ENCODE data around the gene NFASC. TPM values are rescaled to one million over a fixed set of nuclear protein-coding genes. Genes with fewer than 3 reads are reported as not detected.
A peak's percentile ranks its signal among the peaks of the same experiment; 100 is the strongest.

NFASC gene
- total and polyA plus RNA-seq, 9 of the 15 experiments (the other 6 are each of a cell fraction or from before 2014, with no cell fraction given): 0.03 to 0.16 (median 0.06) TPM; not detected in 6

GRCh38 chr1:204846546-204846945 lies 24.1 kb upstream of the NFASC start:
- 0% methylated on average over 3 of the region's 3 CpGs for WGBS (ENCODE audit: insufficient coverage, low coverage, missing lambda C conversion rate)
- ATAC-seq: no peak

More at GRCh38 chr1:204846546-204846945, 24.1 kb upstream of the NFASC start:
- intact Hi-C loops (cut with micrococcal nuclease) (no loop called here), in situ Hi-C loops (cut with MboI) (no loop called here)
- Histone ChIP-seq H3K9me1 (ENCODE audit: control insufficient read depth, insufficient read depth, low read length) (no peaks in the 10 kb centered on the region), H2AFZ (ENCODE audit: low read depth, low read length) (no peak overlapping the region), H3K4me3 (no peak overlapping the region), H3K4me1 (replicated peaks in 1 of 2; ENCODE audit: control insufficient read depth in 2 of 2, insufficient read depth in 2 of 2, low read length in 2 of 2) (no peaks in the 10 kb centered on the region), H3K79me2 (ENCODE audit: control insufficient read depth, insufficient read depth, low read length) (no peaks in the 10 kb centered on the region), H3K9ac (ENCODE audit: insufficient read depth in 1 of 2, low read depth in 2 of 2, low read length in 2 of 2) (no peak overlapping the region), H3K4me2 (ENCODE audit: insufficient read depth, low read length) (no peak overlapping the region), H4K20me1 (replicated peaks; ENCODE audit: control insufficient read depth, insufficient read depth, low read length) (peaks cover 14% of the 10 kb centered on the region; the same call in 1 of the 2 replicates), H3K27me3 (ENCODE audit: control insufficient read depth in 2 of 2, insufficient read depth in 2 of 2, low read length in 2 of 2) (peaks cover 17 to 33% of the 10 kb centered on the region in 2 experiments), H3K9me3 (replicated peaks; ENCODE audit: control insufficient read depth, insufficient read depth, low read depth, low read length) (no peaks in the 10 kb centered on the region), H3K36me3 (ENCODE audit: control insufficient read depth, insufficient read depth, low read length) (no peaks in the 10 kb centered on the region), H3K27ac (ENCODE audit: extremely low read depth, low read depth, low read length) (no peak overlapping the region)
- peak; percentile 49 for FAIRE-seq
- CTCF ChIA-PET (ENCODE audit: low intra/inter-chr PET ratio): no interaction called here
- peak; percentile 53 for TF ChIP-seq TFE3 (CRISPR knock-in tag; IDR thresholded peaks at IDR 0.05)
- TF ChIP-seq USF1 (CRISPR knock-in tag; IDR thresholded peaks at IDR 0.05): peak; percentile 12; the same call in 1 of the 2 replicates
- no peak for TF ChIP-seq MYBL2 (IDR thresholded peaks at IDR 0.05; ENCODE audit: low read depth)
- no peak for TF ChIP-seq MYBL2 (CRISPR knock-in tag; IDR thresholded peaks at IDR 0.05; ENCODE audit: borderline replicate concordance)
- no peak for TF ChIP-seq PTBP1 (IDR thresholded peaks at IDR 0.05; ENCODE audit: low read depth, low read length)
- TF ChIP-seq ZNF444 (CRISPR knock-in tag; IDR thresholded peaks at IDR 0.05): no peak
- TF ChIP-seq TCF3 (CRISPR knock-in tag; IDR thresholded peaks at IDR 0.05): no peak
- no TSS peak for BruUV-seq (replicated peaks)
- no peak for DNase-seq (ENCODE audit: extremely low read depth in 1 of 4, low spot score in 3 of 4)
- POLR2A ChIA-PET: interaction anchor here (0.6 to 0.8 kb wide), 3 partner anchors 9 to 275 kb away, joined by 3 to 4 read pairs (median 3); no protein-coding TSS in a partner anchor

All from K562 (cell line).